ENCODE measurements around the gene ABCC12.
"Not testable (repeated sequence)": the region's sequence is repeated elsewhere in the genome, so short reads cannot be mapped to it uniquely, and the experiment has no call there.

The ABCC12 gene

GRCh38 chr16:48155926-48156789, at the start of gene ABCC12:
Gene ABCC12 (minus strand): TSS chr16:48155993. CDS start chr16:48146424, 9,569 bp downstream.
- no peak for DNase-seq (ENCODE audit: low spot score)

GRCh38 chr16:48204825-48205151, 49.0 kb upstream of the ABCC12 start:
- no peak for DNase-seq (ENCODE audit: low spot score)

GRCh38 chr16:48203974-48204824, 48.4 kb upstream of the ABCC12 start:
- no peak for DNase-seq (ENCODE audit: low spot score)

GRCh38 chr16:48201515-48202201, 45.9 kb upstream of the ABCC12 start:
- DNase-seq (ENCODE audit: low spot score), result no peak

- no peak for DNase-seq (ENCODE audit: low spot score)
These were observed 41.5 kb upstream of the ABCC12 start for GRCh38 chr16:48197294-48197693.

- peak; percentile 59 for DNase-seq (ENCODE audit: low spot score)
These were observed 39.2 kb upstream of the ABCC12 start for GRCh38 chr16:48194828-48195556.

GRCh38 chr16:48193846-48194245, 38.1 kb upstream of the ABCC12 start:
- no peak for DNase-seq (ENCODE audit: low spot score)

- DNase-seq (ENCODE audit: low spot score), result no peak
These were observed 32.8 kb upstream of the ABCC12 start for GRCh38 chr16:48188449-48189102.

- DNase-seq (ENCODE audit: low spot score), result no peak
These were observed 32.0 kb upstream of the ABCC12 start for GRCh38 chr16:48187779-48188178.

GRCh38 chr16:48184681-48185080, 28.9 kb upstream of the ABCC12 start:
- no peak for DNase-seq (ENCODE audit: low spot score)

- peak; percentile 75 for DNase-seq (ENCODE audit: low spot score)
These were observed 27.3 kb upstream of the ABCC12 start for GRCh38 chr16:48182979-48183537.

GRCh38 chr16:48181746-48182520, 26.1 kb upstream of the ABCC12 start:
- DNase-seq (ENCODE audit: low spot score), result not testable (repeated sequence)

GRCh38 chr16:48180868-48181480, 25.2 kb upstream of the ABCC12 start:
- DNase-seq (ENCODE audit: low spot score), result no peak

GRCh38 chr16:48176635-48177408, 21.0 kb upstream of the ABCC12 start:
- DNase-seq (ENCODE audit: low spot score), result no peak

- no peak for DNase-seq (ENCODE audit: low spot score)
These were observed 18.1 kb upstream of the ABCC12 start for GRCh38 chr16:48173889-48174288.

- DNase-seq (ENCODE audit: low spot score), result no peak
These were observed 16.9 kb upstream of the ABCC12 start for GRCh38 chr16:48172682-48173081.

- no peak for DNase-seq (ENCODE audit: low spot score)
These were observed 14.1 kb upstream of the ABCC12 start for GRCh38 chr16:48169896-48170295.

GRCh38 chr16:48168075-48168474, 12.3 kb upstream of the ABCC12 start:
- no peak for DNase-seq (ENCODE audit: low spot score)

GRCh38 chr16:48166617-48167016, 10.8 kb upstream of the ABCC12 start:
- not testable (repeated sequence) for DNase-seq (ENCODE audit: low spot score)
